H1 (cell line): Measurements from ENCODE around the gene SMARCE1. TPM values are rescaled to one million over a fixed set of nuclear protein-coding genes. Genes with fewer than 3 reads are reported as not detected.

Source experiments
- CBX8 ChIP-seq: fragments of 300-800, 300-1000 bp; sonication (generic); IDR thresholded peaks from 2 replicates; pipeline ENCODE4 v1.7.1; 2016; ENCODE audit warnings: low read depth, low read length, borderline replicate concordance
- EP300 ChIP-seq, 2 experiments: IDR thresholded peaks; 1 replicate in 1 of 2; 2 replicates in 1 of 2; pipeline ENCODE4 v1.6.1; 2011 to 2012; ENCODE audit warnings: low read depth in 2 of 2, low read length in 2 of 2, mild to moderate bottlenecking in 2 of 2, borderline replicate concordance in 1 of 2, inconsistent platforms in 1 of 2, moderate library complexity in 1 of 2
- GTF2F1 ChIP-seq: IDR thresholded peaks from 2 replicates; pipeline ENCODE4 v1.6.1; 2012; ENCODE audit warnings: low read depth, low read length, improper control_type of control experiment, borderline replicate concordance
- KDM1A ChIP-seq: fragments of 200-600, 300-600 bp; sonication (generic); IDR thresholded peaks from 2 replicates; pipeline ENCODE4 v1.7.1; 2016; ENCODE audit warnings: mild to moderate bottlenecking, low read length, borderline replicate concordance
- POU5F1 ChIP-seq: IDR thresholded peaks from 2 replicates; pipeline ENCODE4 v1.6.1; 2011; ENCODE audit warnings: low read depth, mild to moderate bottlenecking, low read length, moderate library complexity
- RAD21 ChIP-seq, 2 experiments: IDR thresholded peaks in 1 of 2; conservative IDR thresholded peaks in 1 of 2; 2 replicates each; pipeline ENCODE4 v1.6.1; 2011; ENCODE audit warnings: low read depth in 2 of 2, low read length in 2 of 2, improper control_type of control experiment in 1 of 2, inconsistent platforms in 1 of 2, mild to moderate bottlenecking in 1 of 2, moderate library complexity in 1 of 2
- YY1 ChIP-seq: IDR thresholded peaks from 2 replicates; pipeline ENCODE4 v1.6.1; 2011; ENCODE audit warnings: low read depth, mild to moderate bottlenecking, low read length
- polyA plus RNA-seq, 7 experiments: library from polyadenylated mRNA; depleted of rRNA in 3 of 7; stranded (reverse) in 5 of 7; unstranded in 2 of 7; fragments of >200 nt in 5 of 7; fragments of 200-250 nt in 2 of 7; gene quantifications; 1 replicate in 5 of 7; 2 replicates in 1 of 7; 4 replicates in 1 of 7; pipeline versions ENCODE4 v1.2.1 to v1.2.3, GENCODE V29; 2011 to 2013; ENCODE audit warnings: missing spikeins in 2 of 7, mixed read lengths in 2 of 7
- total RNA-seq: library from RNA; stranded (reverse); fragmentation: NEBNext Ultra II Directional; extraction: Animal tissue kit (Norgen Biotek cat#: 25700); gene quantifications from 2 replicates; pipeline ENCODE4 v1.2.1, GENCODE V29; 2021
- TF ChIP-seq, protein P1 (sequence below): fragments of 300-600 bp; sonication (generic); IDR thresholded peaks from 2 replicates; pipeline ENCODE4 v1.7.1; 2012; ENCODE audit warnings: low read length, moderate library complexity, mild to moderate bottlenecking, inconsistent platforms; ENCODE audit not compliant: insufficient replicate concordance

The SMARCE1 gene
- total and polyA plus RNA-seq, 2 of the 8 experiments (the other 6 are each of a cell fraction or from before 2014, with no cell fraction given) = 30.7 to 131 TPM

DNA sequence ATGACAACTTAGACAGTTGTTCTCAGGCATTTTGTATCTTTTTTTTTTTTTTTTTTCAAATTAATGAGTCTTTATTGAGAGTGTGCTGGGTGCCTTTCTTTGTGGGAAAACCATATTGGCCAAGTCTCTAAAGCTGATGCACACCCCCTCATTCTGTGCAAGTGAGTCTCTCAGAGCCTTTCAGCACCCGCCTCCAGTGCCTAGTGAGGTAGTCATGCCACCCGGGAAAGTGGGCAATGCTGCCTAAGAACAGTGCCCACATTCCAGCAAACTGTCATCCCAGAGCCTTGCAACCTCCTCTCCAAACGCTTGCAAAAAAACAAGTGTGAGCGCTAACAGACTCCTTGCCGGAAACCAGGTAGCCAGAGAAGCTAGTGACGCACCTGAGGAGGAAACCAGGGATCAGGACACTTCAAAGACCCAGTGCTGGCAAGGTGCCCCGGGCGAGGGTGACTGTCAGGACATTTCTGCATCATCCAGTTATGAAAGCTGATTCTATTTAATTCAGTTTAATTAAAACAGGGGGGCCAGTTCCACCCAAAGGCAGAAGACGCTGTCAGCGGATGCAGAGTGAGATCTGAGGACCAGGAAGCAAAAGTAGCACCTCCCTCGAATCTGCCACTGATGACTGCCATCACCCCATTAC lies 34.9 kb downstream of the SMARCE1 start (continued):
- TF ChIP-seq, protein P1, sequence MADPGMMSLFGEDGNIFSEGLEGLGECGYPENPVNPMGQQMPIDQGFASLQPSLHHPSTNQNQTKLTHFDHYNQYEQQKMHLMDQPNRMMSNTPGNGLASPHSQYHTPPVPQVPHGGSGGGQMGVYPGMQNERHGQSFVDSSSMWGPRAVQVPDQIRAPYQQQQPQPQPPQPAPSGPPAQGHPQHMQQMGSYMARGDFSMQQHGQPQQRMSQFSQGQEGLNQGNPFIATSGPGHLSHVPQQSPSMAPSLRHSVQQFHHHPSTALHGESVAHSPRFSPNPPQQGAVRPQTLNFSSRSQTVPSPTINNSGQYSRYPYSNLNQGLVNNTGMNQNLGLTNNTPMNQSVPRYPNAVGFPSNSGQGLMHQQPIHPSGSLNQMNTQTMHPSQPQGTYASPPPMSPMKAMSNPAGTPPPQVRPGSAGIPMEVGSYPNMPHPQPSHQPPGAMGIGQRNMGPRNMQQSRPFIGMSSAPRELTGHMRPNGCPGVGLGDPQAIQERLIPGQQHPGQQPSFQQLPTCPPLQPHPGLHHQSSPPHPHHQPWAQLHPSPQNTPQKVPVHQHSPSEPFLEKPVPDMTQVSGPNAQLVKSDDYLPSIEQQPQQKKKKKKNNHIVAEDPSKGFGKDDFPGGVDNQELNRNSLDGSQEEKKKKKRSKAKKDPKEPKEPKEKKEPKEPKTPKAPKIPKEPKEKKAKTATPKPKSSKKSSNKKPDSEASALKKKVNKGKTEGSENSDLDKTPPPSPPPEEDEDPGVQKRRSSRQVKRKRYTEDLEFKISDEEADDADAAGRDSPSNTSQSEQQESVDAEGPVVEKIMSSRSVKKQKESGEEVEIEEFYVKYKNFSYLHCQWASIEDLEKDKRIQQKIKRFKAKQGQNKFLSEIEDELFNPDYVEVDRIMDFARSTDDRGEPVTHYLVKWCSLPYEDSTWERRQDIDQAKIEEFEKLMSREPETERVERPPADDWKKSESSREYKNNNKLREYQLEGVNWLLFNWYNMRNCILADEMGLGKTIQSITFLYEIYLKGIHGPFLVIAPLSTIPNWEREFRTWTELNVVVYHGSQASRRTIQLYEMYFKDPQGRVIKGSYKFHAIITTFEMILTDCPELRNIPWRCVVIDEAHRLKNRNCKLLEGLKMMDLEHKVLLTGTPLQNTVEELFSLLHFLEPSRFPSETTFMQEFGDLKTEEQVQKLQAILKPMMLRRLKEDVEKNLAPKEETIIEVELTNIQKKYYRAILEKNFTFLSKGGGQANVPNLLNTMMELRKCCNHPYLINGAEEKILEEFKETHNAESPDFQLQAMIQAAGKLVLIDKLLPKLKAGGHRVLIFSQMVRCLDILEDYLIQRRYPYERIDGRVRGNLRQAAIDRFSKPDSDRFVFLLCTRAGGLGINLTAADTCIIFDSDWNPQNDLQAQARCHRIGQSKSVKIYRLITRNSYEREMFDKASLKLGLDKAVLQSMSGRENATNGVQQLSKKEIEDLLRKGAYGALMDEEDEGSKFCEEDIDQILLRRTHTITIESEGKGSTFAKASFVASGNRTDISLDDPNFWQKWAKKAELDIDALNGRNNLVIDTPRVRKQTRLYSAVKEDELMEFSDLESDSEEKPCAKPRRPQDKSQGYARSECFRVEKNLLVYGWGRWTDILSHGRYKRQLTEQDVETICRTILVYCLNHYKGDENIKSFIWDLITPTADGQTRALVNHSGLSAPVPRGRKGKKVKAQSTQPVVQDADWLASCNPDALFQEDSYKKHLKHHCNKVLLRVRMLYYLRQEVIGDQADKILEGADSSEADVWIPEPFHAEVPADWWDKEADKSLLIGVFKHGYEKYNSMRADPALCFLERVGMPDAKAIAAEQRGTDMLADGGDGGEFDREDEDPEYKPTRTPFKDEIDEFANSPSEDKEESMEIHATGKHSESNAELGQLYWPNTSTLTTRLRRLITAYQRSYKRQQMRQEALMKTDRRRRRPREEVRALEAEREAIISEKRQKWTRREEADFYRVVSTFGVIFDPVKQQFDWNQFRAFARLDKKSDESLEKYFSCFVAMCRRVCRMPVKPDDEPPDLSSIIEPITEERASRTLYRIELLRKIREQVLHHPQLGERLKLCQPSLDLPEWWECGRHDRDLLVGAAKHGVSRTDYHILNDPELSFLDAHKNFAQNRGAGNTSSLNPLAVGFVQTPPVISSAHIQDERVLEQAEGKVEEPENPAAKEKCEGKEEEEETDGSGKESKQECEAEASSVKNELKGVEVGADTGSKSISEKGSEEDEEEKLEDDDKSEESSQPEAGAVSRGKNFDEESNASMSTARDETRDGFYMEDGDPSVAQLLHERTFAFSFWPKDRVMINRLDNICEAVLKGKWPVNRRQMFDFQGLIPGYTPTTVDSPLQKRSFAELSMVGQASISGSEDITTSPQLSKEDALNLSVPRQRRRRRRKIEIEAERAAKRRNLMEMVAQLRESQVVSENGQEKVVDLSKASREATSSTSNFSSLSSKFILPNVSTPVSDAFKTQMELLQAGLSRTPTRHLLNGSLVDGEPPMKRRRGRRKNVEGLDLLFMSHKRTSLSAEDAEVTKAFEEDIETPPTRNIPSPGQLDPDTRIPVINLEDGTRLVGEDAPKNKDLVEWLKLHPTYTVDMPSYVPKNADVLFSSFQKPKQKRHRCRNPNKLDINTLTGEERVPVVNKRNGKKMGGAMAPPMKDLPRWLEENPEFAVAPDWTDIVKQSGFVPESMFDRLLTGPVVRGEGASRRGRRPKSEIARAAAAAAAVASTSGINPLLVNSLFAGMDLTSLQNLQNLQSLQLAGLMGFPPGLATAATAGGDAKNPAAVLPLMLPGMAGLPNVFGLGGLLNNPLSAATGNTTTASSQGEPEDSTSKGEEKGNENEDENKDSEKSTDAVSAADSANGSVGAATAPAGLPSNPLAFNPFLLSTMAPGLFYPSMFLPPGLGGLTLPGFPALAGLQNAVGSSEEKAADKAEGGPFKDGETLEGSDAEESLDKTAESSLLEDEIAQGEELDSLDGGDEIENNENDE = no peak
- TF ChIP-seq KDM1A = no peak
- TF ChIP-seq EP300 (IDR thresholded peaks at IDR 0.05; ENCODE audit: borderline replicate concordance in 1 of 2, low read depth in 2 of 2, low read length in 2 of 2) = no peak
- TF ChIP-seq GTF2F1 = no peak
- no peak for TF ChIP-seq YY1
- no peak for TF ChIP-seq POU5F1
- no peak for TF ChIP-seq RAD21 (IDR thresholded peaks at IDR 0.05 in 1 of 2, conservative IDR thresholded peaks at IDR 0.05 in 1 of 2; ENCODE audit: low read depth in 2 of 2, low read length in 2 of 2)
- no peak for TF ChIP-seq CBX8
- TF ChIP-seq, all 59 proteins: peak for 0
